MCF 10A (cell line): ENCODE measurements around the gene MYLK2. TPM values are rescaled to one million over a fixed set of nuclear protein-coding genes. Genes with fewer than 3 reads are reported as not detected.

Experiments used
- BruUV-seq: library from RNA; stranded (reverse); fragments of 400-500 nt; replicated peaks from 2 replicates; lab custom pipeline; 2021; lab: Mats Ljungman, UMichigan
- CTCF ChIA-PET: fragments of 300-600 bp; sonication (Branson Sonifier 250); formaldehyde crosslinking; extraction: SDS; loops from one replicate; lab custom pipeline; 2021; ENCODE audit warnings: antibody characterized with exemption, inconsistent platforms; lab: Yijun Ruan, JAX
- POLR2A ChIA-PET: fragments of 300-600, 350-650 bp; sonication (Branson Sonifier 250); formaldehyde crosslinking; extraction: SDS; loops from one replicate; lab custom pipeline; 2020; ENCODE audit warnings: antibody characterized with exemption, inconsistent platforms; lab: Yijun Ruan, JAX
- DNase-seq: peaks from one replicate; pipeline ENCODE4 v3.0.0-alpha.2; 2018; ENCODE audit not compliant: unreplicated experiment
- H3K27ac Mint-ChIP-seq: one replicate; pipeline ENCODE4 v1.8.0; 2022; ENCODE audit warnings: mild to moderate bottlenecking, low read depth, mixed read lengths; ENCODE audit not compliant: unreplicated experiment
- H3K27me3 Mint-ChIP-seq: one replicate; pipeline ENCODE4 v1.8.0; 2022; ENCODE audit warnings: mixed read lengths; ENCODE audit not compliant: insufficient read depth, unreplicated experiment
- H3K36me3 Mint-ChIP-seq: one replicate; pipeline ENCODE4 v1.8.0; 2022; ENCODE audit warnings: mild to moderate bottlenecking, moderate library complexity, mixed read lengths; ENCODE audit not compliant: insufficient read depth, unreplicated experiment
- H3K4me1 Mint-ChIP-seq: one replicate; pipeline ENCODE4 v1.8.0; 2022; ENCODE audit warnings: mixed read lengths; ENCODE audit not compliant: insufficient read depth, unreplicated experiment
- H3K4me3 Mint-ChIP-seq: one replicate; pipeline ENCODE4 v1.8.0; 2022; ENCODE audit warnings: mild to moderate bottlenecking, moderate library complexity, mixed read lengths; ENCODE audit not compliant: unreplicated experiment
- H3K9me3 Mint-ChIP-seq: one replicate; pipeline ENCODE4 v1.8.0; 2022; ENCODE audit warnings: mixed read lengths; ENCODE audit not compliant: unreplicated experiment
- intact Hi-C: fragments of 100-400 bp; cut with micrococcal nuclease; formaldehyde crosslinking; loops from 2 replicates; pipeline ENCODE4 v1.14.1; 2022
- total RNA-seq: library from RNA; stranded (reverse); gene quantifications from 2 replicates; pipeline ENCODE4 v1.2.3, GENCODE V29; 2022
- TF ChIP-seq, protein P1 (sequence below): fragments of 200-600 bp; IDR thresholded peaks from one replicate; pipeline ENCODE4 v1.8.0; 2022; ENCODE audit warnings: antibody characterized with exemption, mild to moderate bottlenecking; ENCODE audit not compliant: unreplicated experiment

Gene MYLK2
- total RNA-seq, 1 experiment from 2014 or later: 0.14 TPM

- Mint-ChIP-seq H3K4me3 (no peak overlapping the region), H3K27me3 (peaks cover 33% of the 10 kb centered on the region), H3K4me1 (no peaks in the 10 kb centered on the region), H3K36me3 (no peaks in the 10 kb centered on the region), H3K9me3 (no peaks in the 10 kb centered on the region), H3K27ac (no peak overlapping the region)
- intact Hi-C loops: no loop called here
- TF ChIP-seq, protein P1, sequence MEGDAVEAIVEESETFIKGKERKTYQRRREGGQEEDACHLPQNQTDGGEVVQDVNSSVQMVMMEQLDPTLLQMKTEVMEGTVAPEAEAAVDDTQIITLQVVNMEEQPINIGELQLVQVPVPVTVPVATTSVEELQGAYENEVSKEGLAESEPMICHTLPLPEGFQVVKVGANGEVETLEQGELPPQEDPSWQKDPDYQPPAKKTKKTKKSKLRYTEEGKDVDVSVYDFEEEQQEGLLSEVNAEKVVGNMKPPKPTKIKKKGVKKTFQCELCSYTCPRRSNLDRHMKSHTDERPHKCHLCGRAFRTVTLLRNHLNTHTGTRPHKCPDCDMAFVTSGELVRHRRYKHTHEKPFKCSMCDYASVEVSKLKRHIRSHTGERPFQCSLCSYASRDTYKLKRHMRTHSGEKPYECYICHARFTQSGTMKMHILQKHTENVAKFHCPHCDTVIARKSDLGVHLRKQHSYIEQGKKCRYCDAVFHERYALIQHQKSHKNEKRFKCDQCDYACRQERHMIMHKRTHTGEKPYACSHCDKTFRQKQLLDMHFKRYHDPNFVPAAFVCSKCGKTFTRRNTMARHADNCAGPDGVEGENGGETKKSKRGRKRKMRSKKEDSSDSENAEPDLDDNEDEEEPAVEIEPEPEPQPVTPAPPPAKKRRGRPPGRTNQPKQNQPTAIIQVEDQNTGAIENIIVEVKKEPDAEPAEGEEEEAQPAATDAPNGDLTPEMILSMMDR: no peak
- CTCF ChIA-PET: interaction anchor here (1.0 to 12.8 kb wide), 12 partner anchors 13 to 799 kb away, joined by 3 to 200 read pairs (median 16); partner anchors contain the start of gene PDRG1
- POLR2A ChIA-PET: interaction anchor here (0.7 kb wide), 1 partner anchor 183 kb away, joined by 3 read pairs; no protein-coding TSS in a partner anchor
- DNase-seq: no peak
- no TSS peak for BruUV-seq
Observed at GRCh38 chr20:31849306-31849930, 30.3 kb downstream of the MYLK2 start.

DNA sequence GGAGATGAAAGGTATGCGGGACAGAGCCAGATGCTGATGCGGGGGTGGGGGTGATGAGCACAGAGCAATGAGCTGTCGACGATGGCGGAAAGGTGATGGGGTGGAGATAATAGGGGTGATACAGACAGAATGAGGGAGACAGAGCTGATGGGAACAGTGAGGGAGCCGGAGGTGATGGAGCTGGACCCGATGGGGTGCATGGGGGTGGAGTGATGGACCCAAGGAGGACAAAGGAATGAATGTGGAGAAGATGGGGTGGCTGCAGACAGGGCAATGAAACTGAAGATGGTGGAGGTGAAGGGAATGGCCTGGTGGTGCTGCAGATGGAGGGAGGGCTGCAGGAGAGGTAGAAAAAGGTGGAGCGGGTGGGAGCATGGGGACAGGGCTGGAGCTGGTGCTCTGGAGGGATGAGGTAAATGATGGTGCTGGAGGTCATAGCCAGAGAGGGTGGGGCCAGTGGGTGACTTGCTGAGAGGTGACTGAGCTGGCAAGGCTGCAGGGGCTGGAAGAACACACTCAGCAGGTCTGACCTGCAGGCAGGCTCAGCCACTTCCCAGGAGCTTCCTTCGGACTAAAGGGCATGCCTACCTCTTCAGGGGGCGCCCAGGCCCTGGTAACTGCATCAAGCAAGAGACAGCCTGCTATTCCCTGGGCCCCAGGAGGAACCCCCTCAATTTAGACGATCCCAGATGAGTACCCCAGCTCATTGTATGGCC lies 32.2 kb downstream of the MYLK2 start:
- DNase-seq: no peak
- H3K9me3 Mint-ChIP-seq: no peaks in the 10 kb centered on the region
- H3K4me3 Mint-ChIP-seq: no peak overlapping the region
- H3K27me3 Mint-ChIP-seq: peaks cover 33% of the 10 kb centered on the region
- POLR2A ChIA-PET: interaction anchor here (0.7 kb wide), 1 partner anchor 236 kb away, joined by 6 read pairs; no protein-coding TSS in a partner anchor
- H3K27ac Mint-ChIP-seq: no peak overlapping the region
- no peaks in the 10 kb centered on the region for H3K4me1 Mint-ChIP-seq
- H3K36me3 Mint-ChIP-seq: no peaks in the 10 kb centered on the region
- TF ChIP-seq, protein P1: no peak
- intact Hi-C loops: no loop called here
- CTCF ChIA-PET: interaction anchor here (0.5 to 12.8 kb wide), 48 partner anchors 9 to 879 kb away, joined by 3 to 200 read pairs (median 6); partner anchors contain the start of genes DUSP15, MYLK2, PDRG1 and TTLL9
- BruUV-seq: no TSS peak

DNA sequence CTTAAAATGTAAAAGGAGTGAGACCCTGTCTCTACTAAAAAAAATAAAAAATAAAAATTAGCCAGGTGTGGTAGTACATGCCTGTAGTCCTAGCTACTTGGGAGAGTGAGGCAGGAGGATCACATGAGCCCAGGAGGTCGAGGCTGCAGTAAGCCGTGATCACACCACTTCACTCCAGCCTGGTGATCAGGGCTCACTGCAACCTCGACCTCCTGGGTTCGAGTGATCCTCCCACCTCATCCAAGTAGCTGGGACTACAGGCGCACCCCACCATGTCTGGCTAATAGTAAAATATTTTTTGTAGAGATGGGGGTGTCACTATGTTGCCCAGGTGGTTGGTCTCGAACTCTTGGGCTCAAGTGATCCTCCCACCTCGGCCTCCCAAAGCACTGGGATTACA lies 34.3 kb downstream of the MYLK2 start:
- no peaks in the 10 kb centered on the region for H3K36me3 Mint-ChIP-seq
- no peaks in the 10 kb centered on the region for H3K4me1 Mint-ChIP-seq
- intact Hi-C loops: no loop called here
- POLR2A ChIA-PET: interaction anchor here (1.4 kb wide), 1 partner anchor 98 kb away, joined by 5 read pairs; the partner anchor contains the start of gene PDRG1
- H3K27me3 Mint-ChIP-seq: peaks cover 32% of the 10 kb centered on the region
- no peaks in the 10 kb centered on the region for H3K9me3 Mint-ChIP-seq
- CTCF ChIA-PET: interaction anchor here (0.6 to 12.8 kb wide), 43 partner anchors 10 to 800 kb away, joined by 3 to 200 read pairs (median 7); partner anchors contain the start of genes DUSP15, MYLK2, PDRG1 and TTLL9
- no peak overlapping the region for H3K4me3 Mint-ChIP-seq
- H3K27ac Mint-ChIP-seq: no peak overlapping the region
- TF ChIP-seq, protein P1: no peak
- DNase-seq: no peak
- no TSS peak for BruUV-seq

DNA sequence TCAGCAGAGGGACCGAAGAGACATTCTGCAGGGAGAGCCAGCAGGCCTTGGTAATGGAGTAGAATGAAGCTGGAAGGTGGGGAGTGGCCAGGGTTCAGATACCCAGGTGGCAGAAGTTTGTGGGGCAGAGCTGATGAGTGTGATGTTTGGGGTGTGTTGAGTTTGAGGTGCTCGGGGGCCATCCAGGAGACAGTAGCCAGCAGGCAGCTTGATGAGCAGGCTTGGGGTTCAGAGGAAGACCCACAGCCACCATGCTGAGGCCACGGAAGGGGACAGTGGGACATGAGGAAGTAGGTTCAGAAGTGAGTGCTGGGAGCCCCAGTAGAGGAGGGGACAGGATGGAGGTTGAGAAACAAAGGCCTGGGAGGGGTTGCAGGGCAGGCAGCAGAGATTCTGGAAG lies 37.4 kb downstream of the MYLK2 start:
- ChIA-PET POLR2A (no interaction called here), CTCF (interaction anchor here (0.6 to 12.8 kb wide), 11 partner anchors 10 to 267 kb away, joined by 3 to 200 read pairs (median 34); partner anchors contain the start of genes DUSP15, PDRG1 and TTLL9)
- Mint-ChIP-seq H3K9me3 (no peaks in the 10 kb centered on the region), H3K4me1 (peaks cover 5% of the 10 kb centered on the region), H3K27ac (no peak overlapping the region), H3K27me3 (peaks cover 23% of the 10 kb centered on the region), H3K4me3 (no peak overlapping the region), H3K36me3 (no peaks in the 10 kb centered on the region)
- TF ChIP-seq, protein P1: no peak
- no TSS peak for BruUV-seq
- no peak for DNase-seq
- intact Hi-C loops: no loop called here
